Right lobe of liver (tissue), 4 donors: Measurements from ENCODE around the gene LRP3.

Source experiments
- CTCF ChIP-seq, 4 donors: fragments of 200-600 bp in 3 of 4; fragments of 450-650 bp in 1 of 4; IDR thresholded peaks; one replicate each; pipeline versions ENCODE4 v1.5.1 to v1.8.0; 2016 to 2022; ENCODE audit warnings: antibody characterized with exemption in 4 of 4, mild to moderate bottlenecking in 2 of 4
- POLR2A ChIP-seq: fragments of 450-650 bp; IDR thresholded peaks from one replicate; pipeline ENCODE4 v1.6.1; 2017; ENCODE audit warnings: antibody characterized with exemption, mild to moderate bottlenecking
- donor health status: DM: no; HTN: no; CAD: no.
- donor health status: DM: no; HTN: no; CAD: no.
- donor health status: DM: no; HTN: yes; CAD: no.

DNA sequence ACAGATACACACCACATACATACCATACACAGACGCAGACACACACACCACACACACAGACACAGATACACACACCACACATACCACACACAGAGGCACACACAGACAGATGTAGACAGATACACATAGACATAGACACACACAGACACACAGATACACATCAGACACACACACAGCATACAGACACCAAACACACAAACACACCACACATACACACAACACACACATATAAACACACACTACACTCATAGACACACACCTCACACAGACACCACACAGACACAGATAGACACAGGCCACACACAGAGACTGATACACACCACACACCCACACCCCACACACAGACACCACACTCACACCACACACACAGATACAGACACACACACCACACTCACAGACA is 56.4 kb downstream of the LRP3 start:
- no peak for TF ChIP-seq CTCF (IDR thresholded peaks at IDR 0.05)
- no peak for TF ChIP-seq POLR2A
